Mesothelial cell of epicardium (in vitro differentiated cells): ENCODE data around the gene CNIH3. TPM values are rescaled to one million over a fixed set of nuclear protein-coding genes. Genes with fewer than 3 reads are reported as not detected.

Experiments
- DNase-seq, 2 experiments: peaks; one replicate each; pipeline ENCODE4 v3.0.0; 2021; ENCODE audit warnings: low spot score in 2 of 2; ENCODE audit not compliant: unreplicated experiment in 2 of 2
- H3K27ac Mint-ChIP-seq: 2 replicates; pipeline ENCODE4 v1.8.0; 2021; ENCODE audit warnings: mixed read lengths
- H3K27me3 Mint-ChIP-seq: 2 replicates; pipeline ENCODE4 v1.8.0; 2021; ENCODE audit warnings: low read depth, mixed read lengths
- H3K36me3 Mint-ChIP-seq: 2 replicates; pipeline ENCODE4 v1.8.0; 2021; ENCODE audit warnings: mixed read lengths
- H3K4me1 Mint-ChIP-seq: 2 replicates; pipeline ENCODE4 v1.8.0; 2021; ENCODE audit warnings: mixed read lengths
- H3K4me3 Mint-ChIP-seq: 2 replicates; pipeline ENCODE4 v1.8.0; 2021; ENCODE audit warnings: mild to moderate bottlenecking, moderate library complexity, mixed read lengths
- H3K9me3 Mint-ChIP-seq: 2 replicates; pipeline ENCODE4 v1.8.0; 2021; ENCODE audit warnings: mixed read lengths
- total RNA-seq: library from RNA; stranded (reverse); gene quantifications from 3 replicates; pipeline ENCODE4 v1.2.1, GENCODE V29; 2021
- TF ChIP-seq, protein P1 (sequence below): fragments of 200-600 bp; sonication (generic); IDR thresholded peaks from one replicate; pipeline ENCODE4 v1.5.0; 2021; ENCODE audit warnings: antibody characterized with exemption; ENCODE audit not compliant: unreplicated experiment

CNIH3 gene
- total RNA-seq, 1 donor from 2014 or later = 8.3 TPM

DNA sequence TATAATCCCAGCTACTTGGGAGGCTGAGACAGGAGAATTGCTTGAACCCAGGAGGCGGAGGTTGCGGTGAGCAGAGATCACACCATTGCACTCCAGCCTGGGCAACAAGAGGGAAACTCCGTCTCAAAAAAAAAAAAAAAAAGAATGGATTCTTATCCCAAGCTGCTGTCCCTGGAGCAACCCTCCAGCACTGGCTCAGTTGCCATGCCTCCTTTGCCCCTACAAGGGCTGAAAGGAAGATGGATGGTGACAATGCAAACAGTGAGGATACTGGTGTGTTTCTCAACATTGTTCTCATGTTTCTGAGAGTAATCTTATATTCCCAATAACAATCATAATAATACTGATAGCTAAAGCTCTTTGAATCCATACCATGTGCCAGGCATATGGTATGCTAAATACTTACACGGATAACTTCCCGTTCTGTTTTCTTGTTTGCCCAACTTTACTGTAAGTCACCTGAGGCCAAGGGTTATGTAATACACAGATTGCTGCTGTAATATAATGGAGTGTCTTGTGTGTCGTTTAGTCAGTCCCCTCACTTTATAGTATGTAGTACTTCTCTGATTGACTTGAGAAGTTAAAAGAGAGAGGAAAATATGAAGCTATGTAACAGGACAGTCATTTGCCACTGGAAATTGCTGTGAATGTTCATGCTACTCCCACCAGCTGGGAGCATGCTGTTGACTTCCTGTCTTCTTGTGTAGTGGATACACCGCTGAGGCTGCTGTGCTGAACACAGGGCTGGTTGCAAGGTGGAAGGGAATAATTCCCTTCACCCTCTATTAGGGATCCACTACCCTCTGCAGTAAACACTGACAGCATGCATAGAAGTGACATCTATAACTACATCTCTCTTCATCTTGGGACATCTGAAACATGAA is 153.6 kb downstream of the CNIH3 start:
- Mint-ChIP-seq H3K27ac (no peak overlapping the region), H3K4me3 (no peak overlapping the region), H3K27me3 (peaks cover 27% of the 10 kb centered on the region), H3K36me3 (no peaks in the 10 kb centered on the region), H3K4me1 (peaks cover 2% of the 10 kb centered on the region), H3K9me3 (no peaks in the 10 kb centered on the region)
- TF ChIP-seq, protein P1, sequence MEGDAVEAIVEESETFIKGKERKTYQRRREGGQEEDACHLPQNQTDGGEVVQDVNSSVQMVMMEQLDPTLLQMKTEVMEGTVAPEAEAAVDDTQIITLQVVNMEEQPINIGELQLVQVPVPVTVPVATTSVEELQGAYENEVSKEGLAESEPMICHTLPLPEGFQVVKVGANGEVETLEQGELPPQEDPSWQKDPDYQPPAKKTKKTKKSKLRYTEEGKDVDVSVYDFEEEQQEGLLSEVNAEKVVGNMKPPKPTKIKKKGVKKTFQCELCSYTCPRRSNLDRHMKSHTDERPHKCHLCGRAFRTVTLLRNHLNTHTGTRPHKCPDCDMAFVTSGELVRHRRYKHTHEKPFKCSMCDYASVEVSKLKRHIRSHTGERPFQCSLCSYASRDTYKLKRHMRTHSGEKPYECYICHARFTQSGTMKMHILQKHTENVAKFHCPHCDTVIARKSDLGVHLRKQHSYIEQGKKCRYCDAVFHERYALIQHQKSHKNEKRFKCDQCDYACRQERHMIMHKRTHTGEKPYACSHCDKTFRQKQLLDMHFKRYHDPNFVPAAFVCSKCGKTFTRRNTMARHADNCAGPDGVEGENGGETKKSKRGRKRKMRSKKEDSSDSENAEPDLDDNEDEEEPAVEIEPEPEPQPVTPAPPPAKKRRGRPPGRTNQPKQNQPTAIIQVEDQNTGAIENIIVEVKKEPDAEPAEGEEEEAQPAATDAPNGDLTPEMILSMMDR = no peak
- DNase-seq = no peak

DNA sequence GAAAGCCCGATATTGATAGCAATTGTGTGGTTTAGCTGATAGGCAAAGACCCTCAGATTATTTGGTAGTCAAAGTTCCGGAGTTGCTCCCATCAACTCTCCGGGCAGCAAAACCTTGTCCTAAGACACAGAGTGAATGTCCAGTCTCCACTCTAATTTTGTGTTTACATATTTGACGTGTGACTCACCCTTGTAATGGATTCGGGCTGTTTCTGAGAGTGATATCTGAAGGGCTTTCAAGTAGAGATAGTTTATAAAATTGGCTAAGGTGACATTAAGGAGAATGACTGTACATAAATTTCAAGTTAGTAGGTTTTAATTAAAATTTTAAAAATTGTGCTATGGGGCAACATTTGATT is 154.2 kb downstream of the CNIH3 start:
- no peak overlapping the region for H3K27ac Mint-ChIP-seq
- TF ChIP-seq, protein P1 = no peak
- H3K4me3 Mint-ChIP-seq = no peak overlapping the region
- H3K9me3 Mint-ChIP-seq = no peaks in the 10 kb centered on the region
- no peak for DNase-seq
- H3K4me1 Mint-ChIP-seq = peaks cover 2% of the 10 kb centered on the region
- no peaks in the 10 kb centered on the region for H3K36me3 Mint-ChIP-seq
- peaks cover 25% of the 10 kb centered on the region for H3K27me3 Mint-ChIP-seq

DNA sequence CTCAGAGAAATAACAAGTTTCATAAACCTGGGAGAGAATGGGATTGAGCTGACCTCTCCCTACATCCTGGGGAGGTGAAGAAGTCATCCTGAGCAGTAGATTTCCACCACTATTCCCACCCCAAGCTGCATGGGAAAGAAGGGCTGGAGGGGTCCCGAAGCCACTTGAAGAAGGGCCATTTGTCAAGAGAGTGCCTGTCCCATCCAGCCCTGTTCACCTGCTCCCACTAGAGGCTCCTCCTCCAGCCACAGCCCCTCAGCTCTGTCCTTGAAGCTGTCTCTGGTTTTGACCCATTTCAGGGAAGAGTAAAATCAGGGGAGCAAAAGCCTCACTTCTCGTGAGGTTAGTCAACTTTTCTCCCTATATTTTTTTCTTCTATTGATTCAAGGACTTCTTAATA is 157.5 kb downstream of the CNIH3 start:
- H3K9me3 Mint-ChIP-seq = no peaks in the 10 kb centered on the region
- no peak overlapping the region for H3K4me3 Mint-ChIP-seq
- H3K27me3 Mint-ChIP-seq = peaks cover 9% of the 10 kb centered on the region

DNA sequence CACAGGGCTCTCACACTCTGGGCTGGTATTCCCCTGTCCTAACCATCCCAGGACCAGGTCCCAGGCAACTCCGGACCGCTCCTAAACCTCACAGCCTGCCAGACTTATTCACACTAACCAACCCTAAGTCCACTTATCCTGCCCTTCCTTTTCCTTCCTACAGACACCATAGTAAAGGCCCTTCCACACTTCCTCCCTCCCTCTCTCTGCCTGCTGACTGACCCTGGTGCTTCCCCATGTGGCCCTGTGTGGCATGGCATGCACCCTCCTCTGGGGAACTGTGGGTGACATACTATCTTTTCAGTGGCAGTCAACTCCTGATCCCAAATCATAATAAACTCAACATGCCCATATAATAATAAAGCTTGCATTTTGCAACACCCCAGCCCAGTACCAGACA is 158.3 kb downstream of the CNIH3 start:
- no peaks in the 10 kb centered on the region for H3K36me3 Mint-ChIP-seq
- H3K9me3 Mint-ChIP-seq = peaks cover 3% of the 10 kb centered on the region
- no peak overlapping the region for H3K27ac Mint-ChIP-seq
- no peak overlapping the region for H3K4me3 Mint-ChIP-seq
- TF ChIP-seq, protein P1 = no peak
- no peak for DNase-seq
- peaks cover 2% of the 10 kb centered on the region for H3K4me1 Mint-ChIP-seq
- peaks cover 9% of the 10 kb centered on the region for H3K27me3 Mint-ChIP-seq

More for the DNA sequence above, 157.5 kb downstream of the CNIH3 start:
- H3K27ac Mint-ChIP-seq = no peak overlapping the region
- no peak for DNase-seq
- TF ChIP-seq, protein P1 = no peak
- H3K36me3 Mint-ChIP-seq = no peaks in the 10 kb centered on the region
- peaks cover 2% of the 10 kb centered on the region for H3K4me1 Mint-ChIP-seq

DNA sequence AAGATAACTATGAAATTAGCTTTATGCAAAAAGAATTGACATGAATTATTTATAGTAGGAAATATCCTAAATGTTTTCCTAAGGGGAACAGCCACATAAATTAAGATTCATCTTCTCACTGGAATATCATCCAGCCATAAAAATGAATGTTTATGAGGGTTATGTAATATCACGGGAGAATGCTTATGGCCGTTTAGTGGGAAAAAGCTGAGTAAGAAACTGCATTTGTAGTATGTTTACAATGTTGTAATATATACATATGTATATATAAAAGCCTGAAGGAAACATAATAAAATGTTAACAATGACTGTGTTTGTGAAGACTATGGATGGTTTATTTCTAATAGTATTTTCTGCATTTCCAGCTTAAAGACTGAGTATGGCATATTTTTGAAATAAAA is 161.1 kb downstream of the CNIH3 start:
- H3K36me3 Mint-ChIP-seq = no peaks in the 10 kb centered on the region
- peaks cover 3% of the 10 kb centered on the region for H3K9me3 Mint-ChIP-seq
- TF ChIP-seq, protein P1 = no peak
- H3K27me3 Mint-ChIP-seq = peaks cover 10% of the 10 kb centered on the region
- H3K4me3 Mint-ChIP-seq = no peak overlapping the region
- H3K27ac Mint-ChIP-seq = no peak overlapping the region
- H3K4me1 Mint-ChIP-seq = no peaks in the 10 kb centered on the region
- no peak for DNase-seq
